Left lung (tissue), 10 donors: ENCODE data around the gene WDR88. TPM values are rescaled to one million over a fixed set of nuclear protein-coding genes. Genes with fewer than 3 reads are reported as not detected.
A peak's percentile ranks its signal among the peaks of the same experiment; 100 is the strongest.

Experiments
- ATAC-seq: fragments of 200-7000 bp; cut with Tn5 transposase; one replicate; pipeline ENCODE4 v1.9.1; 2020; ENCODE audit warnings: moderate library complexity
- DNase-seq, 4 donors: peaks; one replicate each; pipeline ENCODE4 v3.0.0-alpha.2; 2013 to 2020
- H3K27ac ChIP-seq, 2 donors: fragments of 200-600 bp; sonication (generic) in 1 of 2; one replicate each; pipeline versions ENCODE4 v1.5.0 to v1.8.0; 2020 to 2021
- H3K27me3 ChIP-seq, 2 donors: fragments of 200-600 bp; sonication (generic) in 1 of 2; one replicate each; pipeline versions ENCODE4 v1.5.0 to v1.8.0; 2020 to 2021
- H3K36me3 ChIP-seq, 2 donors: fragments of 200-600 bp; sonication (generic) in 1 of 2; one replicate each; pipeline versions ENCODE4 v1.5.0 to v1.8.0; 2020 to 2021
- H3K4me1 ChIP-seq, 2 donors: fragments of 200-600 bp; one replicate each; pipeline ENCODE4 v1.8.0; 2021
- H3K4me3 ChIP-seq, 2 donors: fragments of 200-600 bp; sonication (generic) in 1 of 2; one replicate each; pipeline versions ENCODE4 v1.5.0 to v1.8.0; 2020 to 2021; ENCODE audit warnings: mild to moderate bottlenecking in 1 of 2
- H3K9me3 ChIP-seq, 2 donors: fragments of 200-600 bp; sonication (generic) in 1 of 2; one replicate each; pipeline versions ENCODE4 v1.5.0 to v1.8.0; 2020 to 2021
- intact Hi-C, 2 donors: fragments of 100-400 bp; cut with DNase I; formaldehyde crosslinking; loops; one replicate each; pipeline versions ENCODE4 v1.11.2 to v1.14.2; 2022
- polyA plus RNA-seq, 6 donors: library from polyadenylated mRNA; unstranded; fragments of 120-200 nt; gene quantifications; one replicate each; pipeline ENCODE4 v1.2.1, GENCODE V29; 2013; ENCODE audit not compliant: insufficient read length in 6 of 6
- total RNA-seq, 2 donors: library from RNA; stranded (reverse); fragmentation: NEBNext Ultra II Directional; extraction: Animal tissue kit (Norgen Biotek cat#: 25700); gene quantifications; one replicate each; pipeline ENCODE4 v1.2.1, GENCODE V29; 2021
- TF ChIP-seq, protein P1 (sequence below), 2 donors: fragments of 200-600 bp; sonication (generic) in 1 of 2; IDR thresholded peaks; one replicate each; pipeline versions ENCODE4 v1.5.0 to v1.8.0; 2021; ENCODE audit warnings: antibody characterized with exemption in 2 of 2
- donor health status: DM: no; HTN: yes; CAD: no.
- donor health status: DM: no; HTN: no; CAD: no.

Gene WDR88
- total and polyA plus RNA-seq, 8 donors: 1.2 to 1.9 (median 1.5) TPM; not detected in 2

DNA sequence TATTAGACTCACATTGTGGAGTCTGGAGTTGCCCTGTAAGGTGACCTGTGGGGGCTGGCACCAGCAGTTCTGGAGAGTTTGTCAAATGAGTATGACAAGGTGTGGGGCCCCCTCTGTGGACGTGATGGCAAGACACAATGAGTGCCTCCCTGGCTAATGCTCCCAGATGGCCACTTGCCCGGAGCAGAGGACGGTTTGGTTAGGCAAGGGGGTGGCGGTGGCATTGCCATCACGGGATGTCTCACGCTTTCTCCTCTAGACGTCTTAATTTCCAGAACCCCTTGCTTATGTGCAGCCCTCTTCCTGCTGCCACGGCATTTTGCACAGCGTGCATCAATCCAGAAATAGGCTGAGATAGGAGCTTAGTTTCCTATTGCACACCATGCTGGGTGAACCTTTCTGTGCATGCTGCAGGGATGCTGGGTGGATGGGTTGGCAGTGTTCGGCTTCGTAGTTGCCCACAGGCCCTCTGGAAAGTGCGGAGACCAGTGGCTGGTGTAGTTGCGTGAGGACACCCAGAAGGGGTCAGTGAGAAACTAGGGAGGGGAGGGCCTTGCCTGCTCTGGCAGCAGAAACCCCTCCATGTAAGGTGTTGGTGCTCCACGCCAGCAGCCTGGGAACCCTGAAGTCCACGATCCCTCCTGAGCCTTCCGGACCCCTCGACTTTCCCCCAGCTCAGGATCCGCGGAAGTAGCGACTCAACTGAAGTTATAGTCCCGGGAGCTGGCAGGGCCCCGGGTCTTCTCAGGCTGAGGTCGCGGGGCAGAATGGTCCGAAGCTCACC is 44.2 kb downstream of the WDR88 start:
- no peaks in the 10 kb centered on the region for H3K27me3 ChIP-seq
- TF ChIP-seq, protein P1, sequence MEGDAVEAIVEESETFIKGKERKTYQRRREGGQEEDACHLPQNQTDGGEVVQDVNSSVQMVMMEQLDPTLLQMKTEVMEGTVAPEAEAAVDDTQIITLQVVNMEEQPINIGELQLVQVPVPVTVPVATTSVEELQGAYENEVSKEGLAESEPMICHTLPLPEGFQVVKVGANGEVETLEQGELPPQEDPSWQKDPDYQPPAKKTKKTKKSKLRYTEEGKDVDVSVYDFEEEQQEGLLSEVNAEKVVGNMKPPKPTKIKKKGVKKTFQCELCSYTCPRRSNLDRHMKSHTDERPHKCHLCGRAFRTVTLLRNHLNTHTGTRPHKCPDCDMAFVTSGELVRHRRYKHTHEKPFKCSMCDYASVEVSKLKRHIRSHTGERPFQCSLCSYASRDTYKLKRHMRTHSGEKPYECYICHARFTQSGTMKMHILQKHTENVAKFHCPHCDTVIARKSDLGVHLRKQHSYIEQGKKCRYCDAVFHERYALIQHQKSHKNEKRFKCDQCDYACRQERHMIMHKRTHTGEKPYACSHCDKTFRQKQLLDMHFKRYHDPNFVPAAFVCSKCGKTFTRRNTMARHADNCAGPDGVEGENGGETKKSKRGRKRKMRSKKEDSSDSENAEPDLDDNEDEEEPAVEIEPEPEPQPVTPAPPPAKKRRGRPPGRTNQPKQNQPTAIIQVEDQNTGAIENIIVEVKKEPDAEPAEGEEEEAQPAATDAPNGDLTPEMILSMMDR (IDR thresholded peaks at IDR 0.05): no peak
- H3K9me3 ChIP-seq: no peaks in the 10 kb centered on the region
- H3K27ac ChIP-seq: peak overlapping the region; percentile 91 to 97
- H3K36me3 ChIP-seq: no peaks in the 10 kb centered on the region
- peak overlapping the region; percentile 67 to 83 for H3K4me3 ChIP-seq
- peaks cover 6 to 43% of the 10 kb centered on the region in 2 donors for H3K4me1 ChIP-seq
- peak; percentile 2 for ATAC-seq
- intact Hi-C loops: no loop called here
- DNase-seq: peak in 1 of 4 donors; percentile 4

DNA sequence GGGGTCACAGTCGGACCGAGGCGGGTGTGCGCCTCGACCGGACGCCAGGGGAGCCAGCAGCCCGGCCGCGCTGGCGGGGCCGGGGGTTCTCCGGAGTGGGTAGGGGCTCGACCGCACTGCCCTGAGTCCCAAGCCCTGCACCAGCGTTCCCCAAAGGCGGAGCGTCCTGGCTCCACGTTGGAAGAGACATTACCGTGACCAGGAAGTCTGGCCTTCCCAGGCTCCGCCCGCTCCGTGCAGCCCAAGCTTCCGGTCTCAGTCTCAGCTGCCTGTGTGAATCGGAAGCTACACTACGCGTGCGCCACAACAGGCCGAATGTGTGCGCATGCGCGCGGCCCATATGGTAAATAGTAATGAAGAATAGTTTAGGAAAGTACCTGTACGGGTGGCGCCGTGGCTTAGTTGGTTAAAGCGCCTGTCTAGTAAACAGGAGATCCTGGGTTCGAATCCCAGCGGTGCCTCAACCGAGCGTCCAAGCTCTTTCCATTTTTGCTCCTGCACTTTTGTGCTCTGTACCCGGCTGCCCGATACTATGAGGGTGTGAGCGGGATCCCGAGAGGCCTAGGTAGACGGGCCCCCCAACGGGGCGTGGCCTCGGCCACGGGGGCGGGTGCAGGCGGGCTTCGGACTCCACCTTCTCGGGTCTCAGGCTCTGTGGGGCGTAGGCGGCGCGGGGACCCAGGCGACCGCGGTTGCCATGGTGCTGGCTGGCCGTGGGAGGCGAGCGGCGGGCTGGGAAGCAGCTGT is 44.9 kb downstream of the WDR88 start:
- Histone ChIP-seq H3K27ac (peak overlapping the region; percentile 91 to 97), H3K27me3 (no peaks in the 10 kb centered on the region), H3K9me3 (no peaks in the 10 kb centered on the region), H3K4me1 (peaks cover 6 to 43% of the 10 kb centered on the region in 2 donors), H3K4me3 (peak overlapping the region; percentile 67 to 83), H3K36me3 (no peaks in the 10 kb centered on the region)
- intact Hi-C loops: no loop called here
- TF ChIP-seq, protein P1 (IDR thresholded peaks at IDR 0.05): no peak
- ATAC-seq (peak; percentile 95), DNase-seq (peak; percentile 97 to 99 (median 98))

DNA sequence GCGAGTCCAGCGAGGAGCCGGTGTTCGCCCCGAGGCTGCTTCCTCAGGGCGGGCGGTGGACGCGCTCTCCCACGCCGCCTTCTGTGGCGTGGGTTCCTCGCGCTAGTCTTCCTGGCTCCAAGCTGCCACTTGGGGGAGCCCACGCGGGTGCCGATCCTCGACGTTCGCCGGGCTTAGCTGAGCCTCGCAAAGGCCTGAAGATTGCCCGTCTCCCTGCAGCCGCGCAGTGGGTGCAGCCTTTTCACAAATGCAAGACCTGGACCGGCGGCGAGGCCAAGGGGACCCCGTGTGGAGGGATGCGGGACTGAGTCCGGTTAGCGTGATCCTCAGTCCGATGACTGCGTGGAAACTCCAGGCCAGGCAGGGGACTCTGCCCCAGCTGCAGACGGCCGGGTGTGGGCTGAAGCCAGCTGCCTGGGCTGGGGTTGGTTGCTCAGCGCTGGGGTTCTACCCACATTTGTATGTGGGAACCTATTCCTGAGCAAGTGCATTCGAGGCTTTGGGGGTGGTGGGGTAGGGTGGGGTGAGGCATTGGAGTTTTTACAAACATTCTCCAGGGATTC is 45.6 kb downstream of the WDR88 start:
- Histone ChIP-seq H3K4me1 (peaks cover 6 to 43% of the 10 kb centered on the region in 2 donors), H3K27ac (peak overlapping the region; percentile 91 to 97), H3K9me3 (no peaks in the 10 kb centered on the region), H3K27me3 (no peaks in the 10 kb centered on the region), H3K4me3 (peak overlapping the region; percentile 43 to 83), H3K36me3 (no peaks in the 10 kb centered on the region)
- intact Hi-C loops: no loop called here
- DNase-seq (peak in 1 of 4 donors; percentile 73), ATAC-seq (peak; percentile 17)
- TF ChIP-seq, protein P1 (IDR thresholded peaks at IDR 0.05): peak in 1 of 2 donors; percentile 55

DNA sequence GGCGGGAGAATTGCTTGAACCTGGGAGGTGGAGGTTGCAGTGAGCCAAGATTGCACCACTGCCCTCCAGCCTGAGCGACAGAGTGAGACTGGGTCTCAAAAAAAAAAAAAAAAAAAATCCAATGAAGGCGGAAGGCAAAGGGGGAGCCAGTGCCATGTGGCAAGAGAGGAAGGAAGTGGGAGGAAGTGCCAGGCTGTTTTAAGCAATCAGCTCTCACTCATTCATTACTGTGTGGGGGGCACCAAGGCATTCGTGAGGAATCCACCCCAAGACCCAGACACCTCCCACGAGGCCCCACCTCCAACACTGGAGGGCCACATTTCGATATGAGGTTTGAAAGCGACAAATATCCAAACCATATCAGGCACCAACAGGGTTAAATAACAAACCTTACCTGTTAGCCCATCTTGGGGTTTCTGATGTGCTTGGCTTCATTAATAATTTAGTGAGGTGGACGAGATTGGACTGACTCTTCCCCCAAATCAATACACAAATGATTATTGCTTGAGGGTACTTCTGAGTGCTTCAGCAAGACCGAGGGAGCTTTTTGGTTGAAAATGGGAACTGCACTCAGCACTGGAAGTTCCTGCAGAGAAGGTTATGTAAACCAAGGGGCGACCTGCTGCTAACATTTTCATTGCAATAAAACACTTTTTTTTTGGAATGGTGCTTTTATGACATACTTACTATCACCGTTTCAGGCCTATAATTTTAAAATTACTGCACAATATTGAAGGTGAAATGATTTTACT is 54.7 kb downstream of the WDR88 start:
- Histone ChIP-seq H3K4me1 (peaks cover 0 to 22% of the 10 kb centered on the region in 2 donors), H3K4me3 (no peak overlapping the region), H3K27me3 (peaks cover 0 to 1% of the 10 kb centered on the region in 2 donors), H3K36me3 (no peaks in the 10 kb centered on the region), H3K9me3 (no peaks in the 10 kb centered on the region), H3K27ac (peak overlapping the region in 1 of 2 donors; percentile 15)
- ATAC-seq (no peak), DNase-seq (no peak)
- intact Hi-C loops: no loop called here
- TF ChIP-seq, protein P1 (IDR thresholded peaks at IDR 0.05): no peak
